CD14-positive monocyte (primary cell): Measurements from ENCODE around the gene SBF2. TPM values are rescaled to one million over a fixed set of nuclear protein-coding genes. Genes with fewer than 3 reads are reported as not detected.

ENCODE experiments used
- DNase-seq, 3 donors: peaks; one replicate each; pipeline ENCODE4 v3.0.0-alpha.2; 2011 to 2022
- H2AFZ ChIP-seq: 2 replicates; pipeline ENCODE4 v1.6.0; 2012; ENCODE audit warnings: mild to moderate bottlenecking, low read depth, low read length, inconsistent platforms; ENCODE audit not compliant: insufficient read depth, poor library complexity, severe bottlenecking
- H3K27ac ChIP-seq, 2 donors: 1 replicate in 1 of 2; 2 replicates in 1 of 2; pipeline ENCODE4 v1.5.1; 2012 to 2013; ENCODE audit warnings: low read length in 2 of 2, control low read depth in 1 of 2, inconsistent platforms in 1 of 2, low read depth in 1 of 2, mild to moderate bottlenecking in 1 of 2
- H3K27me3 ChIP-seq, 2 donors: one replicate each; pipeline versions ENCODE4 v1.6.0 to v1.6.1; 2011 to 2013; ENCODE audit warnings: low read length in 2 of 2; ENCODE audit not compliant: control insufficient read depth in 2 of 2, insufficient read depth in 2 of 2
- H3K36me3 ChIP-seq, 2 donors: replicated peaks in 1 of 2; 1 replicate in 1 of 2; 2 replicates in 1 of 2; pipeline versions ENCODE4 v1.5.1 to v1.6.1; 2012 to 2013; ENCODE audit warnings: low read length in 2 of 2, control low read depth in 1 of 2, inconsistent platforms in 1 of 2, mild to moderate bottlenecking in 1 of 2; ENCODE audit not compliant: insufficient read depth in 2 of 2, control insufficient read depth in 1 of 2
- H3K4me1 ChIP-seq, 2 donors: 1 replicate in 1 of 2; 2 replicates in 1 of 2; pipeline versions ENCODE4 v1.5.1 to v1.6.1; 2012 to 2013; ENCODE audit warnings: low read length in 2 of 2, control low read depth in 1 of 2, inconsistent platforms in 1 of 2, mild to moderate bottlenecking in 1 of 2, moderate library complexity in 1 of 2; ENCODE audit not compliant: insufficient read depth in 2 of 2, control insufficient read depth in 1 of 2
- H3K4me2 ChIP-seq: replicated peaks from 2 replicates; pipeline ENCODE3; 2012; ENCODE audit warnings: low read length, moderate library complexity, mild to moderate bottlenecking; ENCODE audit not compliant: poor library complexity, severe bottlenecking; ENCODE audit errors: extremely low read depth
- H3K4me3 ChIP-seq, 3 experiments: fragments of 200-600 bp in 1 of 3; sonication (generic) in 1 of 3; replicated peaks in 1 of 3; 1 replicate in 2 of 3; 2 replicates in 1 of 3; pipeline ENCODE4 v1.5.1; 2011 to 2013; ENCODE audit warnings: low read length in 3 of 3, mild to moderate bottlenecking in 3 of 3, control low read depth in 2 of 3, low read depth in 2 of 3, inconsistent platforms in 1 of 3, moderate library complexity in 1 of 3
- H3K79me2 ChIP-seq: 2 replicates; pipeline ENCODE4 v1.6.0; 2012; ENCODE audit warnings: mild to moderate bottlenecking, control low read depth, inconsistent platforms, low read length, moderate library complexity; ENCODE audit not compliant: insufficient read depth
- H3K9ac ChIP-seq: 2 replicates; pipeline ENCODE4 v1.6.0; 2017; ENCODE audit warnings: low read length, mild to moderate bottlenecking; ENCODE audit not compliant: insufficient read depth, poor library complexity, severe bottlenecking
- H3K9me3 ChIP-seq, 2 donors: replicated peaks in 1 of 2; 1 replicate in 1 of 2; 2 replicates in 1 of 2; pipeline versions ENCODE4 v1.5.1 to v1.6.1; 2012 to 2013; ENCODE audit warnings: low read length in 2 of 2, control low read depth in 1 of 2; ENCODE audit not compliant: control insufficient read depth in 1 of 2, insufficient read depth in 1 of 2
- H4K20me1 ChIP-seq: 2 replicates; pipeline ENCODE4 v1.6.0; 2012; ENCODE audit warnings: mild to moderate bottlenecking, low read length, control low read depth, moderate library complexity; ENCODE audit not compliant: insufficient read depth
- H3K27ac Mint-ChIP-seq, 7 donors: one replicate each; pipeline ENCODE4 v1.8.0; 2020; ENCODE audit warnings: mild to moderate bottlenecking in 7 of 7, mixed read lengths in 7 of 7, moderate library complexity in 6 of 7, inconsistent platforms in 2 of 7
- H3K27me3 Mint-ChIP-seq, 3 donors: one replicate each; pipeline ENCODE4 v1.8.0; 2021 to 2022; ENCODE audit warnings: low read depth in 3 of 3, mild to moderate bottlenecking in 3 of 3, mixed read lengths in 3 of 3, moderate library complexity in 3 of 3, inconsistent platforms in 1 of 3
- H3K36me3 Mint-ChIP-seq, 2 donors: one replicate each; pipeline ENCODE4 v1.8.0; 2020; ENCODE audit warnings: mixed read lengths in 2 of 2, inconsistent platforms in 1 of 2, mild to moderate bottlenecking in 1 of 2
- H3K4me1 Mint-ChIP-seq: one replicate; pipeline ENCODE4 v1.8.0; 2020; ENCODE audit warnings: mild to moderate bottlenecking, mixed read lengths
- H3K4me3 Mint-ChIP-seq, 2 donors: one replicate each; pipeline ENCODE4 v1.8.0; 2020; ENCODE audit warnings: mild to moderate bottlenecking in 2 of 2, mixed read lengths in 2 of 2, moderate library complexity in 1 of 2
- H3K9me3 Mint-ChIP-seq, 7 donors: one replicate each; pipeline ENCODE4 v1.8.0; 2020 to 2022; ENCODE audit warnings: mixed read lengths in 7 of 7, mild to moderate bottlenecking in 6 of 7, moderate library complexity in 6 of 7, inconsistent platforms in 2 of 7
- WGBS: methylation state at CpG from one replicate; pipeline ENCODE4 v1.1.5; 2013; ENCODE audit warnings: missing lambda C conversion rate; ENCODE audit not compliant: insufficient coverage; 5-methylcytosine and 5-hydroxymethylcytosine counted together
- intact Hi-C, 2 donors: fragments of 100-400 bp; cut with micrococcal nuclease; formaldehyde crosslinking; loops; one replicate each; pipeline versions ENCODE4 v1.15.0 to v1.15.1; 2023
- polyA plus RNA-seq, 3 donors: library from polyadenylated mRNA; depleted of rRNA in 1 of 3; unstranded in 2 of 3; stranded (reverse) in 1 of 3; fragments of 300-500 nt in 2 of 3; fragments of >200 nt in 1 of 3; fragmentation: Illumina TruSeq in 2 of 3; gene quantifications; 1 replicate in 2 of 3; 2 replicates in 1 of 3; pipeline ENCODE4 v1.2.3, GENCODE V29; 2012 to 2021
- TF ChIP-seq, protein P1 (sequence below): fragments of 200-600 bp; IDR thresholded peaks from one replicate; pipeline ENCODE4 v1.8.0; 2022; ENCODE audit warnings: antibody characterized with exemption, mild to moderate bottlenecking

The SBF2 gene
- polyA plus RNA-seq, 3 donors: 8.9 to 30.7 (median 16.4) TPM

DNA sequence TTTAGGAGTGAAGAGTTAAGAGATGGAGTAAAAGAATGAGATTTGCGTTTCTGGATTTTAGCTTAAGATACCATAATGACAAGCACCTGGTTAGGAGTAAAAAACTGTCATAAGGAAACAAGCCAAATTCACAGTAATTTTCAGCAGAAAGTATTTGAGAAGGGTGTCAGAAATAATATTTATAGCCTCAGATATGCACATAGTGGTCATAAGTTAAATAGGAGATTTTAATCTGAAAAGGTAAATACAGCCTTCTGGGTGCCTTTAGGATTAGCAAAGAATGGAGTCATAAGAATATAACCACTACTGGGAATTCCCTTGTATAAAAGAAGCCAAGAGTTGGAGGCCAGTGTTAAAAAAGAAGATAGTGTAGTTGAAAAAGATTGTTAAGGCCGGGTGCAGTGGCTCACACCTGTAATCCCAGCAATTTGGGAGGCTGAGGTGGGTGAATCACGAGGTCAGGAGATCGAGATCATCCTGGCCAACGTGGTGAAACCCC lies 470.1 kb downstream of the SBF2 start:
- intact Hi-C loops: no loop called here
- Histone ChIP-seq H3K4me3 (no peak overlapping the region), H3K36me3 (peaks cover 4 to 55% of the 10 kb centered on the region in 2 donors), H3K79me2 (no peaks in the 10 kb centered on the region), H2AFZ (no peak overlapping the region), H3K9ac (no peak overlapping the region), H3K27ac (no peak overlapping the region), H3K27me3 (no peaks in the 10 kb centered on the region), H4K20me1 (no peaks in the 10 kb centered on the region), H3K4me2 (no peak overlapping the region), H3K9me3 (no peaks in the 10 kb centered on the region), H3K4me1 (no peaks in the 10 kb centered on the region)
- Mint-ChIP-seq H3K27ac (no peak overlapping the region), H3K9me3 (no peaks in the 10 kb centered on the region), H3K27me3 (no peaks in the 10 kb centered on the region), H3K36me3 (peaks cover 27 to 39% of the 10 kb centered on the region in 2 donors), H3K4me3 (no peak overlapping the region), H3K4me1 (no peaks in the 10 kb centered on the region)
- TF ChIP-seq, protein P1, sequence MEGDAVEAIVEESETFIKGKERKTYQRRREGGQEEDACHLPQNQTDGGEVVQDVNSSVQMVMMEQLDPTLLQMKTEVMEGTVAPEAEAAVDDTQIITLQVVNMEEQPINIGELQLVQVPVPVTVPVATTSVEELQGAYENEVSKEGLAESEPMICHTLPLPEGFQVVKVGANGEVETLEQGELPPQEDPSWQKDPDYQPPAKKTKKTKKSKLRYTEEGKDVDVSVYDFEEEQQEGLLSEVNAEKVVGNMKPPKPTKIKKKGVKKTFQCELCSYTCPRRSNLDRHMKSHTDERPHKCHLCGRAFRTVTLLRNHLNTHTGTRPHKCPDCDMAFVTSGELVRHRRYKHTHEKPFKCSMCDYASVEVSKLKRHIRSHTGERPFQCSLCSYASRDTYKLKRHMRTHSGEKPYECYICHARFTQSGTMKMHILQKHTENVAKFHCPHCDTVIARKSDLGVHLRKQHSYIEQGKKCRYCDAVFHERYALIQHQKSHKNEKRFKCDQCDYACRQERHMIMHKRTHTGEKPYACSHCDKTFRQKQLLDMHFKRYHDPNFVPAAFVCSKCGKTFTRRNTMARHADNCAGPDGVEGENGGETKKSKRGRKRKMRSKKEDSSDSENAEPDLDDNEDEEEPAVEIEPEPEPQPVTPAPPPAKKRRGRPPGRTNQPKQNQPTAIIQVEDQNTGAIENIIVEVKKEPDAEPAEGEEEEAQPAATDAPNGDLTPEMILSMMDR: no peak
- WGBS: no CpG with 5 or more reads among the region's 5 CpGs
- no peak for DNase-seq

DNA sequence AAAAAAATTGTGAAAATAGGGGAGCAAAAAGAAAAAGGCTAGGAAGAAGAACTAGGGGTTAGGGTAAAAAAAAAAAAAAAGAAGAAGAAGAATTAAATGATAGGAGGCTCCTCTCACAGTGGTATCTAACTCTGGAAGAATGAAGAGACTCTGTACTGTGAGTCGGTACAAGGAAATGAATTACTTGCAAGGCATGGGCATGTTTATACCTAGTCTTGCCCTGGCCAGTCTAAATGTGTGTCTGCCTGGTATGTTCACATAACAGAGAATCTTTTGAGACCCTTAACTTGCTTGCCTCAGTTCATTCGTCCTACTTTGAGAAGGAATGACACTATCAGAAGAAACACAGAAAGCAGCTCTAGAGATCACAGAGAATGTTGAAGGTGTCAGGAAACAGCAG lies 470.6 kb downstream of the SBF2 start:
- TF ChIP-seq, protein P1: no peak
- intact Hi-C loops: no loop called here
- no peaks in the 10 kb centered on the region for H3K9me3 ChIP-seq
- H3K27me3 Mint-ChIP-seq: no peaks in the 10 kb centered on the region
- DNase-seq: no peak
- no peaks in the 10 kb centered on the region for H4K20me1 ChIP-seq
- H3K36me3 ChIP-seq: peaks cover 4 to 53% of the 10 kb centered on the region in 2 donors
- no peak overlapping the region for H3K4me2 ChIP-seq
- H3K9ac ChIP-seq: no peak overlapping the region
- H3K36me3 Mint-ChIP-seq: peaks cover 32 to 41% of the 10 kb centered on the region in 2 donors
- no peaks in the 10 kb centered on the region for H3K4me1 ChIP-seq
- no peak overlapping the region for H3K27ac Mint-ChIP-seq
- no peak overlapping the region for H2AFZ ChIP-seq
- H3K27ac ChIP-seq: no peak overlapping the region
- no peak overlapping the region for H3K4me3 Mint-ChIP-seq
- no peak overlapping the region for H3K4me3 ChIP-seq
- H3K27me3 ChIP-seq: no peaks in the 10 kb centered on the region
- no peaks in the 10 kb centered on the region for H3K9me3 Mint-ChIP-seq
- H3K4me1 Mint-ChIP-seq: no peaks in the 10 kb centered on the region
- 100% methylated on average over 2 of the region's 2 CpGs for WGBS
- no peaks in the 10 kb centered on the region for H3K79me2 ChIP-seq
